ENCODE measurements around the gene SCG2. TPM values are rescaled to one million over a fixed set of nuclear protein-coding genes. Genes with fewer than 3 reads are reported as not detected.
"Not testable (repeated sequence)": the region's sequence is repeated elsewhere in the genome, so short reads cannot be mapped to it uniquely, and the experiment has no call there.

Gene SCG2
- total and polyA plus RNA-seq, 2 donors: 0.28 to 0.71 TPM

GRCh38 chr2:223599640-223600380, 2.4 kb downstream of the SCG2 start:
- DNase-seq (ENCODE audit: low read depth in 6 of 9, low spot score in 9 of 9): no peak
- H3K27ac ChIP-seq (ENCODE audit: low read depth in 1 of 2, low read length in 1 of 2): no peak overlapping the region
- H3K9me3 ChIP-seq (ENCODE audit: control insufficient read depth in 2 of 2, insufficient read depth in 1 of 2, low read length in 1 of 2): no peaks in the 10 kb centered on the region
- H3K36me3 ChIP-seq (ENCODE audit: control insufficient read depth in 2 of 2, insufficient read depth in 2 of 2, low read length in 1 of 2): no peaks in the 10 kb centered on the region
- no peak overlapping the region for H3K4me3 ChIP-seq (ENCODE audit: low read length in 2 of 2)
- WGBS: 75% methylated on average over 6 of the region's 6 CpGs
- no peaks in the 10 kb centered on the region for H3K27me3 ChIP-seq (ENCODE audit: control insufficient read depth in 2 of 2, insufficient read depth in 1 of 2, low read length in 1 of 2)
- H3K4me1 ChIP-seq (ENCODE audit: control insufficient read depth in 2 of 2, insufficient read depth in 2 of 2, low read length in 2 of 2): no peaks in the 10 kb centered on the region

- H3K4me1 ChIP-seq (ENCODE audit: control insufficient read depth in 2 of 2, insufficient read depth in 2 of 2, low read length in 2 of 2): no peaks in the 10 kb centered on the region
- no peaks in the 10 kb centered on the region for H3K36me3 ChIP-seq (ENCODE audit: control insufficient read depth in 2 of 2, insufficient read depth in 2 of 2, low read length in 1 of 2)
- no peaks in the 10 kb centered on the region for H3K9me3 ChIP-seq (ENCODE audit: control insufficient read depth in 2 of 2, insufficient read depth in 1 of 2, low read length in 1 of 2)
- H3K27me3 ChIP-seq (ENCODE audit: control insufficient read depth in 2 of 2, insufficient read depth in 1 of 2, low read length in 1 of 2): no peaks in the 10 kb centered on the region
- DNase-seq (ENCODE audit: low read depth in 6 of 9, low spot score in 9 of 9): no peak
- H3K4me3 ChIP-seq (ENCODE audit: low read length in 2 of 2): no peak overlapping the region
- WGBS: 94% methylated on average over 2 of the region's 2 CpGs
- H3K27ac ChIP-seq (ENCODE audit: low read depth in 1 of 2, low read length in 1 of 2): no peak overlapping the region
Measured at GRCh38 chr2:223598994-223599639, 3.0 kb downstream of the SCG2 start.

GRCh38 chr2:223597076-223597475, 5.1 kb downstream of the SCG2 start:
- Histone ChIP-seq H3K4me3 (ENCODE audit: low read length in 2 of 2) (no peak overlapping the region), H3K4me1 (ENCODE audit: control insufficient read depth in 2 of 2, insufficient read depth in 2 of 2, low read length in 2 of 2) (no peaks in the 10 kb centered on the region), H3K9me3 (ENCODE audit: control insufficient read depth in 2 of 2, insufficient read depth in 1 of 2, low read length in 1 of 2) (no peaks in the 10 kb centered on the region), H3K27me3 (ENCODE audit: control insufficient read depth in 2 of 2, insufficient read depth in 1 of 2, low read length in 1 of 2) (no peaks in the 10 kb centered on the region), H3K36me3 (ENCODE audit: control insufficient read depth in 2 of 2, insufficient read depth in 2 of 2, low read length in 1 of 2) (no peaks in the 10 kb centered on the region), H3K27ac (ENCODE audit: low read depth in 1 of 2, low read length in 1 of 2) (no peak overlapping the region)
- DNase-seq (ENCODE audit: low read depth in 6 of 9, low spot score in 9 of 9): no peak

- no peaks in the 10 kb centered on the region for H3K27me3 ChIP-seq (ENCODE audit: control insufficient read depth in 2 of 2, insufficient read depth in 1 of 2, low read length in 1 of 2)
- no peak overlapping the region for H3K4me3 ChIP-seq (ENCODE audit: low read length in 2 of 2)
- no peak for DNase-seq (ENCODE audit: low read depth in 6 of 9, low spot score in 9 of 9)
- H3K9me3 ChIP-seq (ENCODE audit: control insufficient read depth in 2 of 2, insufficient read depth in 1 of 2, low read length in 1 of 2): no peaks in the 10 kb centered on the region
- WGBS: 92% methylated on average over 1 of the region's 1 CpG
- H3K27ac ChIP-seq (ENCODE audit: low read depth in 1 of 2, low read length in 1 of 2): no peak overlapping the region
- H3K4me1 ChIP-seq (ENCODE audit: control insufficient read depth in 2 of 2, insufficient read depth in 2 of 2, low read length in 2 of 2): no peaks in the 10 kb centered on the region
- H3K36me3 ChIP-seq (ENCODE audit: control insufficient read depth in 2 of 2, insufficient read depth in 2 of 2, low read length in 1 of 2): no peaks in the 10 kb centered on the region
Measured at GRCh38 chr2:223596208-223596607, 6.0 kb downstream of the SCG2 start.

- no peak overlapping the region for H3K27ac ChIP-seq (ENCODE audit: low read depth in 1 of 2, low read length in 1 of 2)
- 76% methylated on average over 4 of the region's 4 CpGs for WGBS
- no peaks in the 10 kb centered on the region for H3K9me3 ChIP-seq (ENCODE audit: control insufficient read depth in 2 of 2, insufficient read depth in 1 of 2, low read length in 1 of 2)
- H3K36me3 ChIP-seq (ENCODE audit: control insufficient read depth in 2 of 2, insufficient read depth in 2 of 2, low read length in 1 of 2): no peaks in the 10 kb centered on the region
- H3K4me1 ChIP-seq (ENCODE audit: control insufficient read depth in 2 of 2, insufficient read depth in 2 of 2, low read length in 2 of 2): no peaks in the 10 kb centered on the region
- no peak overlapping the region for H3K4me3 ChIP-seq (ENCODE audit: low read length in 2 of 2)
- no peaks in the 10 kb centered on the region for H3K27me3 ChIP-seq (ENCODE audit: control insufficient read depth in 2 of 2, insufficient read depth in 1 of 2, low read length in 1 of 2)
- DNase-seq (ENCODE audit: low read depth in 6 of 9, low spot score in 9 of 9): no peak
Measured at GRCh38 chr2:223594831-223595230, 7.3 kb downstream of the SCG2 start.

GRCh38 chr2:223594259-223594658, 7.9 kb downstream of the SCG2 start:
- no peak for DNase-seq (ENCODE audit: low read depth in 6 of 9, low spot score in 9 of 9)
- Histone ChIP-seq H3K4me3 (ENCODE audit: low read length in 2 of 2) (no peak overlapping the region), H3K27ac (ENCODE audit: low read depth in 1 of 2, low read length in 1 of 2) (no peak overlapping the region), H3K4me1 (ENCODE audit: control insufficient read depth in 2 of 2, insufficient read depth in 2 of 2, low read length in 2 of 2) (no peaks in the 10 kb centered on the region), H3K27me3 (ENCODE audit: control insufficient read depth in 2 of 2, insufficient read depth in 1 of 2, low read length in 1 of 2) (no peaks in the 10 kb centered on the region), H3K9me3 (ENCODE audit: control insufficient read depth in 2 of 2, insufficient read depth in 1 of 2, low read length in 1 of 2) (no peaks in the 10 kb centered on the region), H3K36me3 (ENCODE audit: control insufficient read depth in 2 of 2, insufficient read depth in 2 of 2, low read length in 1 of 2) (no peaks in the 10 kb centered on the region)
- WGBS: 74% methylated on average over 2 of the region's 2 CpGs

GRCh38 chr2:223592689-223593088, 9.5 kb downstream of the SCG2 start:
- H3K4me1 ChIP-seq (ENCODE audit: control insufficient read depth in 2 of 2, insufficient read depth in 2 of 2, low read length in 2 of 2); H3K9me3 ChIP-seq (ENCODE audit: control insufficient read depth in 2 of 2, insufficient read depth in 1 of 2, low read length in 1 of 2); DNase-seq (ENCODE audit: low read depth in 6 of 9, low spot score in 9 of 9); H3K36me3 ChIP-seq (ENCODE audit: control insufficient read depth in 2 of 2, insufficient read depth in 2 of 2, low read length in 1 of 2); H3K27ac ChIP-seq (ENCODE audit: low read depth in 1 of 2, low read length in 1 of 2); H3K4me3 ChIP-seq (ENCODE audit: low read length in 2 of 2); H3K27me3 ChIP-seq (ENCODE audit: control insufficient read depth in 2 of 2, insufficient read depth in 1 of 2, low read length in 1 of 2): not testable (repeated sequence)
- WGBS: 93% methylated on average over 1 of the region's 1 CpG

GRCh38 chr2:223591596-223591995, 10.6 kb downstream of the SCG2 start:
- no peaks in the 10 kb centered on the region for H3K27me3 ChIP-seq (ENCODE audit: control insufficient read depth in 2 of 2, insufficient read depth in 1 of 2, low read length in 1 of 2)
- 100% methylated on average over 1 of the region's 1 CpG for WGBS
- H3K4me1 ChIP-seq (ENCODE audit: control insufficient read depth in 2 of 2, insufficient read depth in 2 of 2, low read length in 2 of 2): no peaks in the 10 kb centered on the region
- H3K9me3 ChIP-seq (ENCODE audit: control insufficient read depth in 2 of 2, insufficient read depth in 1 of 2, low read length in 1 of 2): no peaks in the 10 kb centered on the region
- no peak for DNase-seq (ENCODE audit: low read depth in 6 of 9, low spot score in 9 of 9)
- H3K36me3 ChIP-seq (ENCODE audit: control insufficient read depth in 2 of 2, insufficient read depth in 2 of 2, low read length in 1 of 2): no peaks in the 10 kb centered on the region
- no peak overlapping the region for H3K27ac ChIP-seq (ENCODE audit: low read depth in 1 of 2, low read length in 1 of 2)
- H3K4me3 ChIP-seq (ENCODE audit: low read length in 2 of 2): no peak overlapping the region

- H3K27ac ChIP-seq (ENCODE audit: low read depth in 1 of 2, low read length in 1 of 2): no peak overlapping the region
- no peaks in the 10 kb centered on the region for H3K36me3 ChIP-seq (ENCODE audit: control insufficient read depth in 2 of 2, insufficient read depth in 2 of 2, low read length in 1 of 2)
- no peaks in the 10 kb centered on the region for H3K4me1 ChIP-seq (ENCODE audit: control insufficient read depth in 2 of 2, insufficient read depth in 2 of 2, low read length in 2 of 2)
- no peaks in the 10 kb centered on the region for H3K27me3 ChIP-seq (ENCODE audit: control insufficient read depth in 2 of 2, insufficient read depth in 1 of 2, low read length in 1 of 2)
- no peak for DNase-seq (ENCODE audit: low read depth in 6 of 9, low spot score in 9 of 9)
- no peak overlapping the region for H3K4me3 ChIP-seq (ENCODE audit: low read length in 2 of 2)
- H3K9me3 ChIP-seq (ENCODE audit: control insufficient read depth in 2 of 2, insufficient read depth in 1 of 2, low read length in 1 of 2): no peaks in the 10 kb centered on the region
Measured at GRCh38 chr2:223590964-223591363, 11.2 kb downstream of the SCG2 start.

All from thymus (tissue), 11 donors.